ENCODE results near the gene AMOTL1.
A peak's percentile ranks its signal among the peaks of the same experiment; 100 is the strongest.

The AMOTL1 gene

GRCh38 chr11:94862926-94863880 lies 95.0 kb downstream of the AMOTL1 start:
- no peak for DNase-seq

GRCh38 chr11:94864506-94865045 lies 96.4 kb downstream of the AMOTL1 start:
- DNase-seq, result no peak

- DNase-seq, result no peak
These were observed 98.2 kb downstream of the AMOTL1 start for GRCh38 chr11:94866231-94866822.

- DNase-seq, result no peak
These were observed 99.0 kb downstream of the AMOTL1 start for GRCh38 chr11:94866936-94867795.

GRCh38 chr11:94868468-94868867 lies 100.3 kb downstream of the AMOTL1 start:
- no peak for DNase-seq

- no peak for DNase-seq
These were observed 101.0 kb downstream of the AMOTL1 start for GRCh38 chr11:94869186-94869585.

- DNase-seq, result no peak
These were observed 102.3 kb downstream of the AMOTL1 start for GRCh38 chr11:94870422-94870821.

- no peak for DNase-seq
These were observed 103.5 kb downstream of the AMOTL1 start for GRCh38 chr11:94871491-94872185.

- no peak for DNase-seq
These were observed 105.9 kb downstream of the AMOTL1 start for GRCh38 chr11:94873916-94874540.

- DNase-seq, result no peak
These were observed 108.1 kb downstream of the AMOTL1 start for GRCh38 chr11:94876222-94876621.

- no peak for DNase-seq
These were observed 108.7 kb downstream of the AMOTL1 start for GRCh38 chr11:94876645-94877442.

- DNase-seq, result no peak
These were observed 109.5 kb downstream of the AMOTL1 start for GRCh38 chr11:94877443-94878200.

- DNase-seq, result no peak
These were observed 110.8 kb downstream of the AMOTL1 start for GRCh38 chr11:94879006-94879405.

- DNase-seq, result no peak
These were observed 112.1 kb downstream of the AMOTL1 start for GRCh38 chr11:94880216-94880615.

- DNase-seq, result no peak
These were observed 114.8 kb downstream of the AMOTL1 start for GRCh38 chr11:94882931-94883330.

GRCh38 chr11:94883878-94884277 lies 115.7 kb downstream of the AMOTL1 start:
- DNase-seq, result no peak

GRCh38 chr11:94884376-94884775 lies 116.2 kb downstream of the AMOTL1 start:
- no peak for DNase-seq

GRCh38 chr11:94885133-94885532 lies 117.0 kb downstream of the AMOTL1 start:
- DNase-seq, result peak; percentile 88

- DNase-seq, result peak; percentile 5
These were observed 117.4 kb downstream of the AMOTL1 start for GRCh38 chr11:94885581-94885980.

GRCh38 chr11:94888204-94888603 lies 120.0 kb downstream of the AMOTL1 start:
- no peak for DNase-seq

Measured in NCI-H1694 (cell line).